ENCODE results near the gene HTRA3. TPM values are rescaled to one million over a fixed set of nuclear protein-coding genes. Genes with fewer than 3 reads are reported as not detected.

HTRA3 gene
- total and polyA plus RNA-seq, 2 experiments from 2014 or later, result 1.3 to 3.6 TPM

- no peaks in the 10 kb centered on the region for H4K20me1 ChIP-seq (replicated peaks; ENCODE audit: insufficient read depth)
- ATAC-seq (no peak), DNase-seq (ENCODE audit: low spot score) (no peak)
- Mint-ChIP-seq H3K27me3 (ENCODE audit: insufficient read depth, low read depth, poor library complexity) (peaks cover 10% of the 10 kb centered on the region), H3K4me1 (peaks cover 8% of the 10 kb centered on the region), H3K4me3 (no peak overlapping the region), H3K9me3 (peaks cover 3% of the 10 kb centered on the region; the same call in 2 of the 3 replicates), H3K36me3 (ENCODE audit: low read depth) (no peaks in the 10 kb centered on the region), H3K27ac (no peak overlapping the region)
- no peak overlapping the region for H3K4me2 ChIP-seq
- H3F3A ChIP-seq (replicated peaks; ENCODE audit: low read depth), result no peaks in the 10 kb centered on the region
- H3K9me2 ChIP-seq (ENCODE audit: insufficient read depth), result no peaks in the 10 kb centered on the region
- no peaks in the 10 kb centered on the region for H3K79me2 ChIP-seq (replicated peaks; ENCODE audit: insufficient read depth)
- no peaks in the 10 kb centered on the region for H3K36me3 ChIP-seq (ENCODE audit: insufficient read depth)
- TF ChIP-seq STAT1 (IDR thresholded peaks at IDR 0.05; ENCODE audit: unreplicated experiment) (no peak), CREB1 (CRISPR knock-in tag; IDR thresholded peaks at IDR 0.05; ENCODE audit: low read depth) (no peak), EZH2 (IDR thresholded peaks at IDR 0.05; ENCODE audit: low read depth, unreplicated experiment) (no peak), POLR2AphosphoS5 (IDR thresholded peaks at IDR 0.05; ENCODE audit: low read depth) (no peak), REST (IDR thresholded peaks at IDR 0.05; ENCODE audit: unreplicated experiment) (no peak), ZNF462 (CRISPR knock-in tag; IDR thresholded peaks at IDR 0.05) (no peak), ZNF331 (CRISPR knock-in tag; IDR thresholded peaks at IDR 0.05; ENCODE audit: low read depth) (no peak), JUNB (IDR thresholded peaks at IDR 0.05; ENCODE audit: unreplicated experiment) (no peak), EZH2phosphoT487 (IDR thresholded peaks at IDR 0.05; ENCODE audit: unreplicated experiment) (no peak), CTCF (conservative IDR thresholded peaks at IDR 0.05; ENCODE audit: low read depth in 2 of 2) (no peak), NANOG (IDR thresholded peaks at IDR 0.05; ENCODE audit: borderline replicate concordance) (no peak), ZNF114 (CRISPR knock-in tag; IDR thresholded peaks at IDR 0.05) (no peak), ETS1 (IDR thresholded peaks at IDR 0.05) (no peak)
- H3K4me3 ChIP-seq, result no peak overlapping the region
- H3K27ac ChIP-seq (ENCODE audit: low read depth), result no peak overlapping the region
- H2AFZ ChIP-seq, result no peak overlapping the region
- no peaks in the 10 kb centered on the region for H3K4me1 ChIP-seq (ENCODE audit: insufficient read depth)
- no peaks in the 10 kb centered on the region for H3K27me3 ChIP-seq (ENCODE audit: insufficient read depth)
These were observed 9.7 kb upstream of the HTRA3 start for GRCh38 chr4:8259743-8260430.
